IPS-20b (cell line): ENCODE data around the gene PARP12.
A peak's percentile ranks its signal among the peaks of the same experiment; 100 is the strongest.

Experiments
- H3K27ac ChIP-seq: one replicate; pipeline ENCODE4 v1.5.1; 2013; ENCODE audit warnings: low read length
- H3K27me3 ChIP-seq: 2 replicates; pipeline ENCODE4 v1.6.1; 2013; ENCODE audit warnings: mild to moderate bottlenecking, low read length, inconsistent platforms; ENCODE audit not compliant: insufficient read depth
- H3K36me3 ChIP-seq: 2 replicates; pipeline ENCODE4 v1.6.1; 2013; ENCODE audit warnings: low read depth, mild to moderate bottlenecking, inconsistent platforms, low read length, moderate library complexity; ENCODE audit not compliant: insufficient read depth
- H3K4me1 ChIP-seq: 2 replicates; pipeline ENCODE4 v1.6.1; 2013; ENCODE audit warnings: mild to moderate bottlenecking, control low read depth, inconsistent platforms, low read length, moderate library complexity; ENCODE audit not compliant: insufficient read depth
- H3K4me3 ChIP-seq: 2 replicates; pipeline ENCODE4 v1.5.1; 2013; ENCODE audit warnings: mild to moderate bottlenecking, low read length, inconsistent platforms
- H3K9ac ChIP-seq: 2 replicates; pipeline ENCODE4 v1.6.1; 2013; ENCODE audit warnings: low read depth, mild to moderate bottlenecking, inconsistent platforms, low read length, moderate library complexity
- H3K9me3 ChIP-seq: 2 replicates; pipeline ENCODE4 v1.6.1; 2013; ENCODE audit warnings: mild to moderate bottlenecking, low read depth, low read length, inconsistent platforms; ENCODE audit not compliant: insufficient read depth

The PARP12 gene

GRCh38 chr7:140078392-140078791 lies 15.6 kb upstream of the PARP12 start:
- Histone ChIP-seq H3K9ac (no peak overlapping the region), H3K4me1 (no peaks in the 10 kb centered on the region), H3K27me3 (no peaks in the 10 kb centered on the region), H3K9me3 (no peaks in the 10 kb centered on the region), H3K36me3 (no peaks in the 10 kb centered on the region), H3K27ac (no peak overlapping the region), H3K4me3 (no peak overlapping the region)

- no peaks in the 10 kb centered on the region for H3K4me1 ChIP-seq
- H3K27me3 ChIP-seq = no peaks in the 10 kb centered on the region
- no peak overlapping the region for H3K27ac ChIP-seq
- H3K9me3 ChIP-seq = no peaks in the 10 kb centered on the region; the same call in 1 of the 2 replicates
- H3K9ac ChIP-seq = no peak overlapping the region
- H3K36me3 ChIP-seq = no peaks in the 10 kb centered on the region
- H3K4me3 ChIP-seq = no peak overlapping the region
Observed at GRCh38 chr7:140074780-140075179, 12.0 kb upstream of the PARP12 start.

- Histone ChIP-seq H3K4me3 (no peak overlapping the region), H3K4me1 (no peaks in the 10 kb centered on the region), H3K9me3 (no peaks in the 10 kb centered on the region; the same call in 1 of the 2 replicates)
Observed at GRCh38 chr7:140070546-140070945, 7.8 kb upstream of the PARP12 start.

GRCh38 chr7:140069298-140069949 lies 6.7 kb upstream of the PARP12 start:
- no peak overlapping the region for H3K9ac ChIP-seq
- no peaks in the 10 kb centered on the region; the same call in 1 of the 2 replicates for H3K9me3 ChIP-seq

More at GRCh38 chr7:140070546-140070945, 7.8 kb upstream of the PARP12 start:
- Histone ChIP-seq H3K36me3 (no peaks in the 10 kb centered on the region), H3K27me3 (no peaks in the 10 kb centered on the region), H3K27ac (no peak overlapping the region), H3K9ac (no peak overlapping the region)

GRCh38 chr7:140068033-140068432 lies 5.3 kb upstream of the PARP12 start:
- Histone ChIP-seq H3K4me1 (no peaks in the 10 kb centered on the region; the same call in 1 of the 2 replicates), H3K27ac (no peak overlapping the region), H3K9me3 (no peaks in the 10 kb centered on the region; the same call in 1 of the 2 replicates), H3K9ac (no peak overlapping the region), H3K4me3 (no peak overlapping the region), H3K36me3 (no peaks in the 10 kb centered on the region), H3K27me3 (peaks cover 13% of the 10 kb centered on the region)

More at GRCh38 chr7:140069298-140069949, 6.7 kb upstream of the PARP12 start:
- Histone ChIP-seq H3K36me3 (no peaks in the 10 kb centered on the region), H3K4me3 (no peak overlapping the region), H3K27ac (no peak overlapping the region), H3K4me1 (no peaks in the 10 kb centered on the region), H3K27me3 (no peaks in the 10 kb centered on the region)

- Histone ChIP-seq H3K27ac (no peak overlapping the region), H3K4me1 (no peaks in the 10 kb centered on the region; the same call in 1 of the 2 replicates), H3K27me3 (peaks cover 23% of the 10 kb centered on the region), H3K9me3 (no peaks in the 10 kb centered on the region; the same call in 1 of the 2 replicates), H3K36me3 (no peaks in the 10 kb centered on the region), H3K9ac (no peak overlapping the region), H3K4me3 (no peak overlapping the region)
Observed at GRCh38 chr7:140067052-140067451, 4.3 kb upstream of the PARP12 start.

- no peaks in the 10 kb centered on the region for H3K36me3 ChIP-seq
- H3K9ac ChIP-seq = peak overlapping the region; percentile 53; the same call in 1 of the 2 replicates
Observed at GRCh38 chr7:140062118-140062527, 628 bp downstream of the PARP12 start.

GRCh38 chr7:140061607-140061930 lies 1.2 kb downstream of the PARP12 start:
- Histone ChIP-seq H3K4me1 (no peaks in the 10 kb centered on the region; the same call in 1 of the 2 replicates), H3K9ac (no peak overlapping the region), H3K36me3 (no peaks in the 10 kb centered on the region), H3K27ac (no peak overlapping the region), H3K27me3 (peaks cover 46% of the 10 kb centered on the region), H3K9me3 (no peaks in the 10 kb centered on the region), H3K4me3 (peak overlapping the region; percentile 20; the same call in 1 of the 2 replicates)

More at GRCh38 chr7:140062118-140062527, 628 bp downstream of the PARP12 start:
- H3K27ac ChIP-seq = no peak overlapping the region
- peak overlapping the region; percentile 74 for H3K4me3 ChIP-seq
- peaks cover 46% of the 10 kb centered on the region for H3K27me3 ChIP-seq
- no peaks in the 10 kb centered on the region for H3K9me3 ChIP-seq
- no peaks in the 10 kb centered on the region; the same call in 1 of the 2 replicates for H3K4me1 ChIP-seq

- H3K36me3 ChIP-seq = no peaks in the 10 kb centered on the region
- peak overlapping the region; percentile 20; the same call in 1 of the 2 replicates for H3K4me3 ChIP-seq
- peaks cover 46% of the 10 kb centered on the region for H3K27me3 ChIP-seq
- H3K27ac ChIP-seq = no peak overlapping the region
- no peaks in the 10 kb centered on the region for H3K9me3 ChIP-seq
- H3K4me1 ChIP-seq = no peaks in the 10 kb centered on the region; the same call in 1 of the 2 replicates
- no peak overlapping the region for H3K9ac ChIP-seq
Observed at GRCh38 chr7:140060788-140061606, 1.8 kb downstream of the PARP12 start.

GRCh38 chr7:140060243-140060630 lies 2.5 kb downstream of the PARP12 start:
- Histone ChIP-seq H3K9me3 (no peaks in the 10 kb centered on the region), H3K27me3 (peaks cover 46% of the 10 kb centered on the region), H3K9ac (no peak overlapping the region), H3K4me3 (no peak overlapping the region), H3K36me3 (no peaks in the 10 kb centered on the region), H3K4me1 (no peaks in the 10 kb centered on the region; the same call in 1 of the 2 replicates), H3K27ac (no peak overlapping the region)

- no peaks in the 10 kb centered on the region; the same call in 1 of the 2 replicates for H3K4me1 ChIP-seq
- no peak overlapping the region for H3K27ac ChIP-seq
- H3K9ac ChIP-seq = no peak overlapping the region
- H3K9me3 ChIP-seq = no peaks in the 10 kb centered on the region
- peaks cover 46% of the 10 kb centered on the region for H3K27me3 ChIP-seq
- no peak overlapping the region for H3K4me3 ChIP-seq
- H3K36me3 ChIP-seq = no peaks in the 10 kb centered on the region
Observed at GRCh38 chr7:140059273-140060242, 3.2 kb downstream of the PARP12 start.
